Femur (tissue), 1 donor: ENCODE measurements around the gene MCF2L2.
"Not testable (repeated sequence)": the region's sequence is repeated elsewhere in the genome, so short reads cannot be mapped to it uniquely, and the experiment has no call there.

ENCODE experiments used
- DNase-seq: peaks from one replicate; pipeline ENCODE4 v3.0.0-alpha.2; 2017

The MCF2L2 gene

GRCh38 chr3:183428447-183429211, at the start of gene MCF2L2:
TSS of gene MCF2L2 (minus strand) at chr3:183428619. CDS start at chr3:183427977, 642 bp downstream.
- peak; percentile 66 for DNase-seq

DNA sequence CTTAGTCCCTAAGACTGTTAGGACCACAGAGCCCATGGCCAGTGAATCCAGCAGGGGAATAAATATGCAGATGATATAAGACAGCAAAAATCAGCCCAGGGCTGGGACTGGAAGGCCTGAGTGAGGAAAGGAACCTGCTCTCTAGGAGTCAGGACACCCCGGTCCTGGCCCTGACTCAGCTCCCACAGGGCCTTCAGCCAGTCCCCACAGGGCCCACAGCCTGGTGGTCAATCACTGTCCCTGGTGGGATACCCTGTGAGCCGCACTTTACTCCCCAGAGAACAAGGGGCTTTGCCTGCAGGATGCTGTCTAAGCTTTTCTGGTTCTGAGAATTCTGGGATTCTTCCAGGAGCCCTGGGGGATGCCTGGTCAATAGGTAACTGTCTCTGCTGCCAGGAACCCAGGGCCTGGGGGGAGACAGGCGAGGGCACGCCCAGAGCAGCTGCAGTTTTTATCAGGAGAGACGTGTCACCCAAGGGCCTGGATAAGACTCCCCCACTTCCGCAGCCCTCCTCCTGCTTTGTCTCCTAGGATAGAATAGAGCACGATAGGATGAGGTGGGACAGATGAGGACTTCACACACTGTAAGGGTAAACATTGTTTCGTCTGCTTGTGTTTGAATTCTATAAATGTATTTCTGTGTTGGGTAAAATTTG, 49.5 kb upstream of the MCF2L2 start:
- no peak for DNase-seq

DNA sequence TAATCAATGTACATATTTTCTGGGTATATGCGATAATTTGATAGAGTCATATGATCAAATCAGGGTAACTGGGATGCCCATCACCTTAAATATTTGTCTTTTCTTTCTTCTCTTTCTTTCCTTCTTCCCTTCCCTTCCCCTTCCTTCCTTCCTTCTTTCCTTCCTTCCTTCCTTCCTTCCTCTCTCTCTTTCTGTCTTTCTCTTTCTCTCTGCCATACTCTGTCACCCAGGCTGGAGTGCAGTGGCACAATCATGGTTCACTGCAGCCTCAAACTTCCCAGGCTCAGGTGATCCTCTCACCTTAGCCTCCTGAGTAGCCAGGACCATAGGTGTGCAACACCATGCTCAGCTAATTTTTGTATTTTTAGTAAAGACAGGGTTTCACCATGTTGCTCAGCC, 47.3 kb upstream of the MCF2L2 start:
- DNase-seq, result not testable (repeated sequence)

- DNase-seq, result no peak
Observed at GRCh38 chr3:183475016-183475763, 46.8 kb upstream of the MCF2L2 start.

GRCh38 chr3:183473969-183474368, 45.5 kb upstream of the MCF2L2 start:
- no peak for DNase-seq

- no peak for DNase-seq
Observed at GRCh38 chr3:183472155-183472554, 43.7 kb upstream of the MCF2L2 start.

- DNase-seq, result no peak
Observed at GRCh38 chr3:183468424-183468823, 40.0 kb upstream of the MCF2L2 start.

DNA sequence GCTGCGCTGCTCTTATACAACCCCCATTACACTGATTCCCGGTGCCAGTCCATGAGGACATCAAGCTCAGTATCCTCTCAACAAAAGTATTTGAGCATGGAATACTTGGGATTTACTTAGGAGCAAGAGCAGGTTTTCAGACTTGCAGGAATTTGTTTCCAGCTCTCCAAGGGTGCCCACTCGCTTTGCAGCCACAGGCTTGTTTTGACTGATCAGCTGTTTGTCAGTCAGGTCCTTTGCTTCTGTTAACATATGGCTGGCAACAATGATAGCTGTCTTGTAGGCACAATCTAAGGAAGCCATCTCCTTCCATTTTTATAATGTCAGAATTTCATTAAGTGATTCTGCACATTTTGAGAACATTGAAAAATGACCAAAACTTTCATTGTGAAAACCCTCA, 38.2 kb upstream of the MCF2L2 start:
- DNase-seq, result no peak

- DNase-seq, result not testable (repeated sequence)
Observed at GRCh38 chr3:183465710-183466109, 37.3 kb upstream of the MCF2L2 start.

GRCh38 chr3:183464480-183464879, 36.1 kb upstream of the MCF2L2 start:
- no peak for DNase-seq

DNA sequence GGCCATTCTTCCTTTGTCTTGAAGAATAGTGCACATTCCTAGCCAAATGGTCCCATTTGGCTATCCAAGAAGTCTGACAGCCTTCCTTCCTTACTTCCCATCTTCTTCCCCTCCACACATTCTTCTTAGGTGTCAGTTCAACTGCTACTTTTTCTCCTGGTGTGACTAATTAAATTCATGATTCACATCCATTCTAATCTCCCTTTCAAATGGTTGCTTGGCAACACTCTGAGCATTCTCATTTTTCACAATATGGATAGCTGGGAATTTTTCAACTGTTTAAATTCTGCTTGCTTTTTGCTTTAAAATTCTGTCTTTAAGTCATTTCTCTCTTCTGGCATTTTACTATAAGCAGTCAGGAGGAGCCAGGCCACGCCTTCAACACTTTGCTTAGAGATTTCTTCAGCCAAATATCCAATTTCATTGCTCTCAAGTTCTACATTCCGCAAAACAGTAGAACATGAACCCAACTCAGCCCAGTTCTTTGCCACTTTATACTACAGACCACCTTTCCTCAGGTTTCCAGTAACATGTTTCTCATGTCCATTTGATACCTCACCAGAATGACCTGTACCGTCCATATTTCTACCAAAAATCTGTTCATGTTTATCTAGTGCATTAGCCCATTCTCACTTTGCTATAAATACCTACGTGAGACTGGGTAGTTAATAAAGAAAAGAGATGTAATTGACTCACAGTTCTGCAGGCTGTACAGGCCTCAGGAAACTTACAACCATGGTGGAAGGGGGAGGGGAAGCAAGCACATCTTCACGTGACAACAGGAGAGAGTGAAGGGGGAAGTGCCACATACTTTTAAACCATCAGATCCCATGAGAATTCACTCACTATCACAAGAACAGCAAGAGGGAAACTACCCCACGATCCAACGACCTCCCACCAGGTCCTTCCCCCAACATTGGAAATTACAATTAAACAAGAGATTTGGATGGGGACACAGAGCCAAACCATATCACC, 31.9 kb upstream of the MCF2L2 start:
- DNase-seq, result no peak

DNA sequence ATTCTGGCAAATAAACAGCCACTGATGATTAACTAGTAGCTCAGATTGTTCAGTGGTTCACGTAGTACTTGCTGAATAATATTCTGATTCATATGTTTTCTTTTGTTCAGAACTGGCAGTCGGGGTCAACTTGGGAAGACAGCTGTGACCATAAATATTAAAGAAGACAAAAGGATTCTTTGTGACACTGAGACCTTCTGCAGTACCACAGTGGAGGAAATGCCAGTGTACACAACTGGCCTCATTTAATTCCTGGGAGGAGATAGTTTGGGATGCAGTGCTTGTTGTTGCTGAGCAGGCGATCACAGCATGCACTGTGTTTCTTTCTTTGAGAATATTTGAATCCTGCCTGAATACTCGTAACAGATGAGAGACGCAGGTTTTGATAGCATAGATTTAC, 26.7 kb upstream of the MCF2L2 start:
- DNase-seq, result no peak

DNA sequence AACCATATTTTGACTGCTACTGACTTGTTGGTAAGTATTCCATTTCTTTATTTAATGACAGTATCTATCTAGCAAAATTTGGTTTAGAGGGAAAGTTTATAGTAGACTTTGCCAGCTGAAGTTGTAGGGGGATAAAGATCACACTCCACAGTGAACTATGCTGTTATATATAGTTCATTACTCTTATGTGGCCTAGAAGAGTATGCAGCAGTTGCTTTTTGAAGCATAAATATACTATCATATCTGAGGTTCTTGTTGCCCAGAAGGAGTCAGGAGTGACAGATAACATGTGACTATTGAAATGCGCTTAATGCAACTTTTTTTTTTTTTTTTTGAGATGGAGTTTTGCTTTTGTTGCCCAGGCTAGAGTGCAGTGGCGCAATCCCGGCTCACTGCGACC, 25.6 kb upstream of the MCF2L2 start:
- no peak for DNase-seq

DNA sequence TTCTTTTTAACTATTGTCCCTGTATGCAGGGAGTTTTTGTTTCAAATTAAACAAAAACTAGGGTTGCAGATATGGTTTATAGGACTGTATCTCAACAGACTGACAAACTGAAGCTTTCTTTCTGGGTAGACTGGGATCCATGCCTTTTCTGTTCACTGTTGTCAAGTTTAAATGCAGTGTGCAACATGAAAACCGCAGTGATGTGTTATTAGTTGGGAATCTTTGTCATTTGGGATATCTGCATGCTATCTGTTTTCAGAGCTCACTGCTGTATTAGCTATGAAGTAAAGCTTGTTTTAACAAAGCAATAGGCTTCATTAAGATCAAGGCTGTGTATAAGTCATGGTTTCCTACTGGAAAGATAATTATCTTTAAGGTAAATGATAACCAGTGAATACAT, 21.4 kb upstream of the MCF2L2 start:
- no peak for DNase-seq

DNA sequence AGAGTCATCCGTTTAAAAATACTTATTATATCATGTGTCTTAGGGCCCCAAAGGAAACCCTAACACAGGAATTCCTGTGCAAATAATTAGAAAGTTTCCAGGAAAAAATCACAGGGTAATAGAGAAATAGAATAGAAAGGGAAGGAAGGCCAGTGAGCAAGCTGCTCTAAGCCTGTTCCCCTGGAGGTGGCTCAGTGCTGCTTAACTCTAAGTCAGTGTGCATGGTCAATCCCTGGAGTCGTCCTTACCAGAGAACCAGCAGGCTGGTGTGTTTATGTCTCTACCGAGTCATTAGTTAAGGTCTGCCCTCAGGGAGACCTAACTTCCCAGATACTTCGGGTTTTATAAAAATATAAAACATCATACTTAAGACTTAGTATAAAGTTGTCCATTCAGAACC, 21.0 kb upstream of the MCF2L2 start:
- no peak for DNase-seq

DNA sequence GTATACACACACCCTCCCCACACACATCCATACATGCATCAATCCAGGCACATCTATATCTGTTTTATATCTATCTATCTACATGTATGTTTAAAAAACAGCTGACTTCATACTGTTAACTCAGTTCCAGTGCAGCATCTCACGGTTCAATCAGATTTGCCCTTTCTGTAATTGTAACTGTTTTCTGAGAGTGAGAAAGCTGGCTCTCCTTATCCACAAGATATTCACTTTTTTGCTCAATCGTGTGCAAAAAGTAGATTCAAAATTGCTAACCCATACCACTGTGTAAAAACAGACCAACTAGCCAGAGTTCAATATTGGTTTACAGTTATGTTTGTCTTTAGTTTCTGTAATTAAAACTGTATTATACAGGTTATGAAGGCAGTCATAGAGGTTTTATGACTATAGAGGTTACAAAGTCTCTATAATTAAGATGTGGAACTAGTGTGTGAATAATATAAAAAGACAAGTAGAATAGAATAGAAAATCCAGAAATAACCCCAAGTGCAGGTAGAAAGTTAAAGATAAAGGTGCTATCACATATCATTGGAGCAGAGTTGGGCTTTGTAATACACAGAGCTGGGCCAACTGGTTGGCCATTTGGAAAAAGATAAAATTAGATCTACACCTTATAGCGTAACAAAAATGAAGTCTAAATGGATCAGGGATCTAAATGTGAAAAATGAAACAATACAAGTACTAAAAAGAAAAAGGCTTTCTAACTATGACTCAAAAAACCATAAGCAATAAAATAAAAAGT, 20.1 kb upstream of the MCF2L2 start:
- DNase-seq, result no peak

- DNase-seq, result peak; percentile 93
Observed at GRCh38 chr3:183447206-183448001, 19.0 kb upstream of the MCF2L2 start.

DNA sequence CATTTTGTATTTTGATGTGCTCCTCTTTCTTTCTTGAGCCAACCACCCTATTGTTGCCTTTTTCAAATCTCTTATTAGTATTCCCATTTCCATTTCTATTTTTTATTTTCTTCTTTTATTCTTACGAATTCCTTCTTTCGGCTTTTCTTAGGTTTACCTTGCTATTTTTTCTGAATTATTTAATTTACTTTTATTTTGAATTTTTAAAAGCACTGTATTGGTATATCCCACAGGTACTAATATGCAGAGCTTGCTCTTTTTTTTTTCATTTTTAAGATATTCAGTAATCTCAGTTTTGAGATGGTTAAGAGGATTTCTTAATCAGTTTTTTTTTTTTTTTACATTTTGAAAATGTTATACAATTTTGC, 18.4 kb upstream of the MCF2L2 start:
- no peak for DNase-seq

DNA sequence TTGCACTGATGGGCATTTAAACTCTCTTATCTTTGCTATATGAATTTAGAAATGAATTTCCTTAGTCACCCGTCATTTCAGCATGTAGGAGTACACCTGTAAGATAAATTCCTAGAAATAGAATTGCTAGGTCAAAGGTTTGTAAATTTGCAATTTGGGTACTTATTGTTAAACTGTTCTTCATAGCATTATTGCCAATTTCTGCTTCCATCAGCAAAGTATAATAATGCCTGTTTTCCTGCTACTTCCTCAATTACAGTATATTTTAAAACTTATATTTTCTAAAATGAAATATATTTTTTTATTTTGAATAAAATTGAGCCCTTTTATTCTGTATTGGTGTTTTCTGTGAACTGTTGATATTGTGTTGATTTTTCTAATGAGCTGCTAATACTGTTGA, 16.3 kb upstream of the MCF2L2 start:
- no peak for DNase-seq

DNA sequence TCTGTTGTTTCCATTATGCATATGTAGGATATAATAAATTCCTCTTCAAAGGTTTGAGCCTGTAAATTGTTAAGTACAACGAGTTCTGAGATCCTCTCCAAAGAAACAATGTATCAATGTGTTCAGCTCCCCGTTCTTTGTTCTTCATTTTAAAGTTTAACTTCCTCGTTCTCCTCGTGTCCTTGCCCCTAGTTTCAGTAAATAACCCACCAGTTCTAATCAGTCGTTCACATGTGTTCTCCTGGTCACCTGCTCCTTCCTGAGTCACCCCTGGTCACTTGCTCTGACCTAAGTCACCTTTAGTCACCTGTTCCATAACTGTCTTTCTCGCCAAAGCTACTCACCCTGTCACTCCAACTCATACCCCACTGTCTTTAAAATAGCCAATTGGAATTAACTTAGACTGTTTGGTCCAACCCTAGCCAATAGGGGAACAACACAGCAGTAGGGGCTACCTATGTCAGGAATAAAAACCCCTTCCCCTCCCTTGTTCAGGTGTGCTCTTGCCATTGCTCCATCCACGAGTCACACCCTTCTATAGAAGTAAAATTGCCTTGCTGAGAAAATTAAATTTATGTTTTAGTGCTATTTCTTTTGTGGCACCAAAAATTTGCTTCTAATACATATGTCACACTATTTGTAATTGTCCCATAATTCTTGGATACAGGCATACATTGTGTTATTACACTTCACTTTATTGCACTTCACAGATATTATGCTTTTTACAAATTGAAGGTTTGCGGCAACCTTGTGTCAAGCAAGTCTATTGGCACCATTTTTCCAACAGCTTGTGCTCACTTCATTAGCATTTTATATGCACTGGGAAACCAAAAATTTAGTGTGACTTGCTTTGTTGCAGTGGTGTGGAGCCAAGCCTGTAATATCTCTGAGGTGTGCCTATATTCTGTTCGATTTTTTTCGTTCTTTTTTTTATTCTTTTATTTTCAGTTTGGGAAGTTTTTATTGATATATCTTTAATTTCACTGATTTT, 15.3 kb upstream of the MCF2L2 start:
- no peak for DNase-seq
